NCI-H526 (cell line): ENCODE data around the gene ZNF248.
"Not testable (repeated sequence)": the region's sequence is repeated elsewhere in the genome, so short reads cannot be mapped to it uniquely, and the experiment has no call there.

Experiments
- DNase-seq, 2 experiments: peaks; one replicate each; lab custom pipeline; 2025; lab: John Stamatoyannopoulos, UW

The ZNF248 gene

DNA sequence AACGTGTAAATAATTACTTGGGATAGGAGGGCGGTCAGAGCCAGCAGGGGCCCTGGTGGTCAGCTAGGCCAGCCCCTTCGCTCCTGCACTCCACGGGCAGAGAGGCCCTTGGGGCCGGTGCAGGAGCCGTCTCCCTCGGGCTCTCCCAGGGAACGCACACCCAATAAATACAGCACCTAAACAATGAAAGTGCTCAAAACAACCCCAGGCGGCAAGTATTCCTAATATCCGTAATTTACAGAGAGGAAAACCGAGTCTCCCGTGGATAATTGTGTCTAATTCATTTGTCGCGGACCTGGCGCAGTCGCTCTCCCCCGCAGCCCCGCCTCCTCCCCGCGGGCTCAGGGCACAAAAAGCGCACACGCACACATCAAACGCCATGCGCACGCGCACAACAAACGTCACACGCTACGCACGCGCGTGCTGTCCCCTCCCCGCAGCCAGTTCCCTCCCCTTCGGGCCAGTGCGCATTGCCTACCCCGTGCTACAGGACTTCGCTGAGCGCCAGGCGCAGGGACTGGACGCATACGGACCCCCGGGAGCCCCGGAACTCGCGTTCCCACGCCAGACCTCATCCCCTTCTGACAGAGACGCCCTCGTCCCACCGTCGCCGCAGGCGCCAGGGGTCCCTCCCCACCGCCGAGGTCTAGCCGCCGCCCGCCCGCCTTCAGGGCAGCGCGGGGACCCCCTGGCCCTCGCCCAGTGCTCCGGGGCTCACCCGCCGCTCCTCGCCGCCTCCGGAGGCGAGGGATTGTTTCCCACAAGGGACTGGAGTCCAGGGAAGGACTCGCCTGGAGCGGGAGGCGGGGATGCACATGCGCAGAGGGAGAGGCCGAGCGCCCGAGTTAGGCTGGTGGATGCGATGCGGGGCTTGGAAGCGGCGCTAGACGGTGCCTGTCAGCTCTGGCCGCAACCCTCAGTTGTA lies at the start of gene ZNF248:
TSS of gene ZNF248 (minus strand) at position 324 of the 925 bp plus-strand sequence. CDS start 1,300 bp downstream, outside the sequence.
- DNase-seq, result peak; percentile 78 to 94

DNA sequence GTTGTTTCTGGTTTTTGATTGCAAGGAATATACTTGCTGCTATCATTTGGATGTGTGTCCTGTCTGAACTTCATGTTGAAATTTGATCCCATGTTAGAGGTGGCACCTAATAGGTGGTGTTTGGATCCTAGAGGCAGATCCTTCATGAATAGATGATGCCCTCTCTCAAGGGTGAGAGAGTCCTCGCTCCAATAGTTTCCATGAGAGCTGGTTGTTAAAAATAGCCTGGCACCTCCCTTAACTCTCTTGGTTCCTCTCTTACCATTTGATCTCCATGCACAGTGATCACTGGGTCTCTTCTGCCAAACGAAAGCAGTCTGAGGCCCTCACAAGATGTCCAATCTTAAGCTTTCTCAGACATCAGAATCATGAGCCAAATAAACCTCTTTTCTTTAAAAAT lies 49.0 kb upstream of the ZNF248 start:
- DNase-seq, result no peak

GRCh38 chr10:37896436-37896835 lies 39.0 kb upstream of the ZNF248 start:
- no peak for DNase-seq

- no peak for DNase-seq
Measured at GRCh38 chr10:37895674-37896073, 38.3 kb upstream of the ZNF248 start.

- no peak for DNase-seq
Measured at GRCh38 chr10:37885850-37886249, 28.4 kb upstream of the ZNF248 start.

- DNase-seq, result no peak
Measured at GRCh38 chr10:37872955-37873354, 15.5 kb upstream of the ZNF248 start.

DNA sequence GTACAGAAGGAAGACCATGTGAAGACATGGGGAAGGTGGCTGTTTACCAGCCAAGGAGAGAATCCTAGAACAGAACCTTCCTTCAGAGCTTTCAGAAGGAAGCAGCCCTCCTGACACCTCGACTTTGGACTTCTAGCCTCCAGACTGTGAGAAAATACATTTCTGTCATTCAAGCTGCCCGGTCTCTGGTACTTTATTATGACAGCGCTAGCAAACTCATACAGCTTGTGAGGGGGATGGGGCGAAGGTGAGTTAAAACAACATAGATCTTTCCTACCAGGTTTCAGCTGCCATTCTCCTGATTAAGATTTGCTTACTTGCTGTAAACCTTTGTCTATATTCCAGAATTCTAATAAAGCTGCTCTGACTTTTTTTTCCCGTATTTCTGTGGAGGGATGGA lies 14.9 kb upstream of the ZNF248 start:
- DNase-seq, result no peak

- DNase-seq, result no peak
Measured at GRCh38 chr10:37871568-37872251, 14.3 kb upstream of the ZNF248 start.

DNA sequence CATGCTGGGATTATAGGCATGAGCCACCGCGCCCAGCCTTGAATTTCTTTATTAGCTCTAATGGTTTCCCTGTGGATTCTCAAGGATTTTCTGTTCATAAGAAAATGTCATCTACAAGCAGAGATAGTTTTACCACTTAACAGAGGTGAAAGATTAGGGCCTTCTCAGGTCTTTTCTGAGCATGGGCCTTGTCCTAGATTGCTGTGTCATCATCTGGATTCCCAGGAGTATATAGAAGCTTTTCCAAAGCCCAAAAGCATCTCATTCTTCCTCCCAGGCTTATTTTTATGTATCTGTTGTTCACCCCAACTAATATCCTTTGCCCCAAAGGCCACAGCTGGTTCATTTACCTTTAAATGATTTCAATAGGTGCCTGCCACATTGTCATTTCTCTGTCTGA lies 13.7 kb upstream of the ZNF248 start:
- no peak for DNase-seq

GRCh38 chr10:37868796-37869195 lies 11.4 kb upstream of the ZNF248 start:
- no peak for DNase-seq

DNA sequence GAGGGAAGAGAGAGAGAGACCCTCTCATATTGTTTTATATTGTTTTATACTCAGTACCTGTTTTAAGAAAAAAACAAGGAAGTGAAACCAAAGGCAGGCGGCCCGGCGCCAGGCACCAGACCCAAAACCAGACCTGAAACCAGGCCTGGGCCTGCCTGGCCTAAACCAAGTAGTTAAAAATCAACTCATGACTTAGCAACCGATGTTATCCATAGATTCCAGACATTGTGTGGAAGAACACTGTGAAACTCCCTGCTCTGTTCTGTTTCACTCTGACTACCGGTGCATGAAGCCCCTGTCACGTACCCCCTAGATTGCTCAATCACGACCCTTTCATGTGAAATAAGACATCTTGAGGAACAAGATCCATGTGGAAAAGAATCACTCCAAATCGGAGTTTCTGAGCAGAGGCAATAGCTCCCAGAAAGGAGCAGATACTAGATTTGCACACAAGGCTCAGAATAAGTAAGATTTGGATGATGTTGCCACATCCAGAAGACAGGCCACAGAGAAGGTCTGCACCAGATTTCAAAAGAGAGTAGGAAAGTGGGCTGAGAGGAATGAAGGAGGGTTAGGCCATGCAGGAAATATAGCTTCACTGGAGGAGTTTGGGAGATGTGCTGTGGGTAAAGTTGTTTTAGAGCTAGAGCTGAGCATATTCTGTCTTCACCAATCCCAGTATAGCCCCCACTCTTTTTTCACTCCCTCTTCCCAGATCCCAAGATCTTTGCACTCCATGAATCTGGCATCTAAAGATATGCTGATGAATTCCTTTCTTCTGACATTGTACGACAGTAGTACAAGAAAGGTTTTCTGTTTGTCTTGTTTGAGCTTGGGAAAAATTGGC lies 8.8 kb upstream of the ZNF248 start:
- no peak for DNase-seq

DNA sequence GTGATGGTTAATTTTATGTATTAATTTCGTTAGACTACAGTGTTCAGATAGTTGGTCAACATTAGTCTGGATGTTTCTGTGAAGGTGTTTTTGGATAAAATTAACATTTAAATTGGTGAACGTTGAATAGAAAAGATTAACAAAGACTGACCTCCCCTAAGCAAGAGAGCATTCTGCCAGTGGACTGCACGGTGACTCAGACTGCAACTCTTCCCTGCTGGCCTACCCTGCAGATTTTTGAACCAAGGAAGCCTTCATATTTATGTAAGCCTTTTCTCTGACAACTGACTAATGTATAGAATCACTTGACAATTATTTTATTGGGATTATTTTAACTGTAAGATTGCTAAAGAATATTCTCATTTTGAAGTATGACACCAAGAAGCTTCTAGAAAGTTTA lies 7.9 kb upstream of the ZNF248 start:
- no peak for DNase-seq

- no peak for DNase-seq
Measured at GRCh38 chr10:37860494-37861190, 3.2 kb upstream of the ZNF248 start.

DNA sequence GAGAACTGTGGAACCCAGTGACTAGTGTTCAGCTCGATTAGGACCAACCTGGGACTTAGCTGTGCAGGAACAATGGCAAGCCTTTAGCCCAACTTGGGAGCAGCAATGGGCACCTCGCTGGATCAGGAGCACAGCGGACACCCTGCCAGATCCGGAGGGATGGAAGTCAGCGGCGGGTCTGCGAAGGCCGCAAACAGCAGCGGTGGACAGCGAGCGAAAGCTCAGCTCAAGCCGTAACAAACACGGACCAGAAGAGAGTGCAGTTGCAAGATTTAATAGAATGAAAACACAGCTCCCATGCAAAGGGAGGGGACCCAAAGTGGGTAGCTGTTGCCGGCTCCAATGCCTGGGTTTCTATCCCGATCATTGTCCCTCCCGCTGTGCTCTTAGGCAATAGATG lies 1.9 kb upstream of the ZNF248 start:
- not testable (repeated sequence) for DNase-seq

DNA sequence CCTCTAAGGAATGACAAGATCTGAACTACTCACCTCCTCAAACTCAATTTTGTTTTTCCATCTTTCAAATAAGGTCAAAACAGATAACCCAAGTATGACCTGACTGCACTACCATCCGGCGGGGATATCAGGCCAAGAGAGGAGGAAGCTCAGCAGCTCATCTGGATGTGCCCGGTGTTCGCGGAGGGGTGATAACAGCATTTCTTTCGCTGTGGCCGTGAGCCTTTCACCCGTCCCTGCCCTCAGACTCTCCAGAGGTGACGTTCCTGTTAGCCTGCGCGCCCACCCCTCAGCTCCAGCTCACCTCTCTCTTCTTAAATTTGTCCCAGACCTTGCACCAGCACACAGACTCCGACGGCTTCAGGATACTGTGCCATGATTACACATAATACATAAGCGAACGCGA lies 526 bp downstream of the ZNF248 start:
- DNase-seq, result peak in 1 of 2 experiments; percentile 46

DNA sequence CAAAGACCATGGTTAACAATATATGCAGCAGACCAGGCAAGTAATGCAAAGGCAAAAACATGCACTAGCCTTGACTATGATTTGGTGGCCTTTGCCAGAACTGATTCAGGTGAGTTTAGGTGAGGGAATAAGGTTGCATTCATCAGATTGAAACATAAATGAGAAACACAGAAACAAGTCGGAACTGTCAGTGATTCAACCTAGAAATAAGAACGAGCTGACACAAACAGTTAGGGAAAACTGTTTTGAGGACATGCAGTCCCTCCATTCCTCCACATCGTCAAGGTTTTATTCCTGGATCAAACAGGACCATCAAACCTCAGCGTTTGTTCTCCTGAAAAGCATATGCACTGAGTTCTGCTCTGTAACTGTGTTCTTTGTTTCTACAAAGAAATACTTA lies 1.8 kb downstream of the ZNF248 start:
- no peak for DNase-seq

DNA sequence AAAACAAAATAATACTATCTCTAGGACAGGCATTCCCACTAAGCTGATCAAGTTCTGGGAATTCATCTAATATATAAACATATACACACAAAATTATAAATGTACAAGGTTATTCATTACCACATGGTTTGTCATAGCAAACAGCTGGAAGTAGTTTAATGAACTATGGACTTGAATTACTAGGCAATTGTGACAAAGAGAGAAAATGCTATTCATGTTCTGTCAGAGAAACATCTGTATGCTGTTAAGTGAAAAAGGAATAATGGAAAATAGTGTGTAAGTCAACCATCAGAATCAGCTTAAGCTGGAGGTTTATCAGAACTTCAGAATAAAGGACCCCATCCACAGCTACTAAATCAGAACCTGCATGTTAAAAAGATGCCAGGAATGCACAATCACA lies 2.8 kb downstream of the ZNF248 start:
- no peak for DNase-seq

GRCh38 chr10:37844644-37845043 lies 12.8 kb downstream of the ZNF248 start:
- no peak for DNase-seq

DNA sequence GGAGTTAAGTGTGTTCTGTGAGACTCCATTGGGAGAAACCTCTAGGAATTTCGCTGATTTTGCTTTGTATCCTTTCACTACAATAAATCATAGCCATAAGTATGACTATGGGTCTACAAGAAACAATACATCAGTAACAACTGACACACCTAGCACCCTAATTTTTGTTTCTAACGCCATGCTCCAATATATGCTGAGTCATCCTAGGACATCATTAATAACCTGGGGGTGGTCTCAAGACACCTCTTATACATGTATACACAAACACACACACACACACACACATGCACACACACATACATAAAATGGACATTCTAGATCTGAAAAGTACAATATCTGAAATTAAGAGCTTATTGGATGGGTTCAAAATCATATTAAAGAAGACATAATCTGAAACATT lies 18.2 kb downstream of the ZNF248 start:
- DNase-seq, result no peak

DNA sequence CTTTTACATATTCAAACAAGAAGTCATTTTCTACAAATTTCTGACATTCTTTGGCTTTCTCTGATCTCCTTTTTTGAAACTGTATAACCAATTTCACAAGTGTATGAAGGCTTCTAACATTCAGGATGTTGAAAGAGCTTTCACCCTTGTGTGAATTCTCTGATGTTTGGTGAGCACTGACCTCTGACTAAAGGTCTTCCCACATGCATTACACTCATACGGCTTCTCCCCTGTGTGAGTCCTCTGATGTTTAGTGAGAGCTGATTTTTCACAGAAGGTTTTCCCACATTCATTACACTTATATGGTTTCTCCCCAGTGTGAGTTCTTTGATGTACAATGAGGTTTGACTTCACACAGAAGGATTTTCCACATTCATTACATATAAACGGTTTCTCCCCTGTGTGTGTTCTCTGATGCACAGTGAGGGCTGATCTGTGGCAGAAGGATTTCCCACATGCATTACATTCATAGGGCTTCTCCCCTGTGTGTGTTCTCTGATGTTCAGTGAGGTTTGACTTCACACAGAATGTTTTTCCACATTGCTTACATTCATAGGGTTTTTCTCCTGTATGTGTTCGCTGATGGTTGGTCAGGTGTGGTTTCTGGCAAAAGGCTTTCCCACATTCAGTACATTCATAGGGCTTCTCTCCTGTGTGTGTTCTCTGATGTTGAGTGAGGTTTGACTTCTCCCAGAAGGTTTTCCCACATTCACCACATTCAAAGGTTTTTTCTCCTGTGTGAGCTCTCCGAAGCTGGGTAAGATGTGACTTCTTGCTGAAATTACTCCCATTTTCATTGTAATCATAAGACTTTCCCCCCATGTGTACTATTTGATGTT lies 25.7 kb downstream of the ZNF248 start:
- DNase-seq, result no peak

DNA sequence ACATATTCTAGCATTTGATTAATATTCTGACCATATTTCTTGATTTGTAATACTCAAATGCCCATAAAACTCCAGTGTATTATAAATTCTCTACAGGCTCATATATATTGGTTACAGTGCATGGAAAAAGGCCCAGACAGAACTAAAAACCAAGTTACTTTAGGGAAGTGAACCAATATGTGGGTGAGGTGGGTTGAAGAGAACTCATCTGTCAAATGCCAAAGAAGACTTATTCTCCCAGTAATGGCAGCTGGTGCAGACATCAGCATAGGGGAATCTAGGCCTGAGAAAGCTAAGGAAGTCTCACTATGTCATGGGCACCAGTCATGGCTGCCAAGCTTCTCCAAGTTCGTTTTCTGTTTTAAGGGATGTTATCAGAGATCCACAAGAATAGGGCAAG lies 30.6 kb downstream of the ZNF248 start:
- no peak for DNase-seq
